Erythroblast (primary cell): ENCODE results near the gene BICC1.

ENCODE experiments used
- GATA1 ChIP-seq: IDR thresholded peaks from 2 replicates; pipeline ENCODE4 v1.6.1; 2011; ENCODE audit warnings: low read depth, mild to moderate bottlenecking, control low read depth, low read length, moderate library complexity
- POLR2A ChIP-seq: IDR thresholded peaks from 2 replicates; pipeline ENCODE4 v1.6.1; 2011; ENCODE audit warnings: mild to moderate bottlenecking, low read length

GRCh38 chr10:58511765-58512490 is 744 bp upstream of the BICC1 start:
- no peak for TF ChIP-seq POLR2A
- no peak for TF ChIP-seq GATA1
